Gastrocnemius medialis (tissue), 4 donors: ENCODE results near the gene GJC2.

Experiments
- POLR2A ChIP-seq, 2 donors: fragments of 450-650 bp; IDR thresholded peaks; one replicate each; pipeline ENCODE4 v1.6.1; 2017; ENCODE audit warnings: antibody characterized with exemption in 2 of 2, mild to moderate bottlenecking in 2 of 2, moderate library complexity in 2 of 2
- TF ChIP-seq, protein P1 (sequence below), 5 experiments: fragments of 450-650 bp in 3 of 5; fragments of 200-600 bp in 2 of 5; sonication (generic) in 2 of 5; IDR thresholded peaks in 4 of 5; conservative IDR thresholded peaks in 1 of 5; 1 replicate in 4 of 5; 2 replicates in 1 of 5; pipeline ENCODE4 v1.5.1; 2016 to 2019; ENCODE audit warnings: antibody characterized with exemption in 5 of 5, mild to moderate bottlenecking in 3 of 5, moderate library complexity in 3 of 5

DNA sequence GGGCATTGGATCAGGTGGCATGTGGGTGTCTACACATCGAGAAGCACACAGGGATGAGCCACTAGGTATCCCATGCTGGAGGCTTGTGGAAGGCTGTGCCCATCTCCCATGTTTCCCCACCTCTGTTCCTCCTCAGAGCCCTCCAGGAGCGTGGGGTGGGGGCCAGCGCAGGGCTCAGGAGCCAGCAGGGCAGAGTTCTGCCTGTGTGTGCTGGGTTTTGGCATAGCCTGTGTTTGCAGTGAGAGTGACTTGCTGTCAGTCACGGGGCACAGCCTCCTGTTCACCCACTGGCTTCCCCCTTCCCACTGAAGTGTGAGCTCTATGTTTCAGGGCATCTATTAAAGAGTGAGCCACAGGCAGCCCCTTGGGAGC lies 26.3 kb downstream of the GJC2 start:
- TF ChIP-seq, protein P1, sequence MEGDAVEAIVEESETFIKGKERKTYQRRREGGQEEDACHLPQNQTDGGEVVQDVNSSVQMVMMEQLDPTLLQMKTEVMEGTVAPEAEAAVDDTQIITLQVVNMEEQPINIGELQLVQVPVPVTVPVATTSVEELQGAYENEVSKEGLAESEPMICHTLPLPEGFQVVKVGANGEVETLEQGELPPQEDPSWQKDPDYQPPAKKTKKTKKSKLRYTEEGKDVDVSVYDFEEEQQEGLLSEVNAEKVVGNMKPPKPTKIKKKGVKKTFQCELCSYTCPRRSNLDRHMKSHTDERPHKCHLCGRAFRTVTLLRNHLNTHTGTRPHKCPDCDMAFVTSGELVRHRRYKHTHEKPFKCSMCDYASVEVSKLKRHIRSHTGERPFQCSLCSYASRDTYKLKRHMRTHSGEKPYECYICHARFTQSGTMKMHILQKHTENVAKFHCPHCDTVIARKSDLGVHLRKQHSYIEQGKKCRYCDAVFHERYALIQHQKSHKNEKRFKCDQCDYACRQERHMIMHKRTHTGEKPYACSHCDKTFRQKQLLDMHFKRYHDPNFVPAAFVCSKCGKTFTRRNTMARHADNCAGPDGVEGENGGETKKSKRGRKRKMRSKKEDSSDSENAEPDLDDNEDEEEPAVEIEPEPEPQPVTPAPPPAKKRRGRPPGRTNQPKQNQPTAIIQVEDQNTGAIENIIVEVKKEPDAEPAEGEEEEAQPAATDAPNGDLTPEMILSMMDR (IDR thresholded peaks at IDR 0.05 in 4 of 5, conservative IDR thresholded peaks at IDR 0.05 in 1 of 5), result no peak
- no peak for TF ChIP-seq POLR2A (IDR thresholded peaks at IDR 0.05)
